GM10266 (cell line): ENCODE results near the gene ZGLP1.

Source experiments
- DNase-seq: peaks from one replicate; pipeline ENCODE4 v3.0.0; 2012; ENCODE audit errors: extremely low spot score
- CTCF ChIP-seq: IDR thresholded peaks from 2 replicates; pipeline ENCODE4 v1.5.1; 2012; ENCODE audit warnings: mild to moderate bottlenecking, low read depth; ENCODE audit not compliant: control insufficient read depth, insufficient read depth; ENCODE audit errors: missing control alignments

Gene ZGLP1

GRCh38 chr19:10290876-10291553 lies 18.6 kb downstream of the ZGLP1 start:
- no peak for TF ChIP-seq CTCF
- peak; percentile 82 for DNase-seq

GRCh38 chr19:10290357-10290875 lies 19.2 kb downstream of the ZGLP1 start:
- TF ChIP-seq CTCF: no peak
- DNase-seq: no peak

GRCh38 chr19:10289836-10290356 lies 19.7 kb downstream of the ZGLP1 start, which contains the start of gene ICAM5:
Gene ICAM5 (plus strand): TSS chr19:10289952. CDS start chr19:10290044, 92 bp downstream.
- no peak for TF ChIP-seq CTCF
- DNase-seq: no peak

- DNase-seq: peak; percentile 71
- no peak for TF ChIP-seq CTCF
These were observed 20.3 kb downstream of the ZGLP1 start for GRCh38 chr19:10289167-10289835.

GRCh38 chr19:10288662-10289166 lies 20.9 kb downstream of the ZGLP1 start:
- no peak for TF ChIP-seq CTCF
- peak; percentile 84 for DNase-seq

- no peak for DNase-seq
- no peak for TF ChIP-seq CTCF
These were observed 22.5 kb downstream of the ZGLP1 start, which contains the start of gene ICAM4 for GRCh38 chr19:10286803-10287737. Gene ICAM4 (plus strand): TSS chr19:10286955. CDS start chr19:10287013, 58 bp downstream.
